T-helper 9 cell (primary cell): ENCODE data around the gene KDM4D.
A peak's percentile ranks its signal among the peaks of the same experiment; 100 is the strongest.
"Not testable (repeated sequence)": the region's sequence is repeated elsewhere in the genome, so short reads cannot be mapped to it uniquely, and the experiment has no call there.

Source experiments
- DNase-seq: peaks from one replicate; pipeline ENCODE4 v3.0.0-alpha.2; 2020
- total RNA-seq, 2 donors: gene quantifications; one replicate each; lab custom pipeline; 2026; lab: John Stamatoyannopoulos, UW

The KDM4D gene
- total RNA-seq, result 0 to 0.63 reads per million in 2 donors

GRCh38 chr11:94973099-94973968 is at the start of gene KDM4D, which contains the start of gene CWC15:
Gene KDM4D, plus strand, starts transcription at chr11:94973709. Its CDS starts 23,664 bp downstream, at chr11:94997373.
Gene CWC15, minus strand, starts transcription at chr11:94973556. Its CDS starts 1,371 bp downstream, at chr11:94972185.
- peak; percentile 90 for DNase-seq

DNA sequence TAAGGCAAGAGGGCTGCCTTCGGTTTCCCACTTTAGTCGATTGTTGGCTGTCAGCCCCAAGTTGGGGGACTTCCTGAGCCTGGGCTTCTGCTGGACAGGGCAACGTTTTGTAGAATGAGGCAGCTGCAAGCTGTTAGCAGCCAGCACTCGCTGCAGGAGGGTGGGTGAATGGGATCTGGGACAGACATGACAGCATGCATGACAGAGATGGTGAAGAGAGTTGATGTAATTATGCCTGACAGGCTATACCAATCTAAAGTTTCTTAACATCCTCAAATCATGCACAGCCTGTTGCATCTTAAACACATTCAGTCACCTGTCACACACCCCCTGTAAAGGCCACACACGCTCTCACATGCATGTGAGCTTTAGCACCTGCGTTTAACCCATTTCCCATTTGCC is 49.3 kb upstream of the KDM4D start:
- DNase-seq, result no peak

DNA sequence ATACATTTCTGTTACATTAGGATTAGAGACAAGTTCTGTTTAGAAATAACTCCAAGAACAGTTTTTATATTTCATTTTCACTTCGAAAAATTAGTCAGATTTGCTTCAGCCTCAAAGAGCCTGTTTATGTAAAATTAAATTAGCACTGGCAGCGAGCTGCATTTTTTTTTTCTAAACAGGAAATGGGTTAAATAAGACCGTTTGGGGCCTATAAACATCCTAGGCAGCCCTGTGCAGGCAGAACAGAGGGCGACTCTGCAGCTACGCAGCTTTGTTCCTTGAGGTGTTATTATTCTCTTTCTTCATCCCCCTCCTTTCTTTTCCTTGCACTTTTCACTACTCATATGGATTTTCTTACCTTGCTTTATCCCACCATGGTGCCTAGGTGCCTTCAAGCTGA is 48.9 kb upstream of the KDM4D start:
- DNase-seq, result no peak

- no peak for DNase-seq
These were observed 47.9 kb upstream of the KDM4D start for GRCh38 chr11:94925422-94926270.

GRCh38 chr11:94926271-94926625 is 47.3 kb upstream of the KDM4D start:
- no peak for DNase-seq

- DNase-seq, result no peak
These were observed 46.7 kb upstream of the KDM4D start for GRCh38 chr11:94926698-94927237.

- DNase-seq, result no peak
These were observed 45.2 kb upstream of the KDM4D start for GRCh38 chr11:94928117-94928990.

DNA sequence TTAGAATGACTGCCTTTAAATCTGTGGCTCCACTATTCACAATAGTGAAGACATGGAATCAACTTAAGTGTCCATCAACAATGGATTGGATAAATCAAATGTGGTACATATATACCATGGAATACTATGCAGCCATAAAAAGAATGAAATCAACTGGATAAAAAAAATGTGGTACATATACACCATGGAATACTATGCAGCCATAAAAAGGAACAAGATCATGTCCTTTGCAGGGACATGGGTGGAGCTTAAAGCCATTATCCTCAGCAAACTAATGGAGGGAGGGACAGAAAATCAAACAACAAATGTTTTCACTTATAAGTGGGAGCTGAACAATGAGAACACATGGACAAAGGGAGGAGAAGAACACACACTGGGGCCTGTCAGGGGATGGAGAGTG is 41.4 kb upstream of the KDM4D start:
- DNase-seq, result not testable (repeated sequence)

GRCh38 chr11:94932503-94932902 is 41.0 kb upstream of the KDM4D start:
- DNase-seq, result no peak

DNA sequence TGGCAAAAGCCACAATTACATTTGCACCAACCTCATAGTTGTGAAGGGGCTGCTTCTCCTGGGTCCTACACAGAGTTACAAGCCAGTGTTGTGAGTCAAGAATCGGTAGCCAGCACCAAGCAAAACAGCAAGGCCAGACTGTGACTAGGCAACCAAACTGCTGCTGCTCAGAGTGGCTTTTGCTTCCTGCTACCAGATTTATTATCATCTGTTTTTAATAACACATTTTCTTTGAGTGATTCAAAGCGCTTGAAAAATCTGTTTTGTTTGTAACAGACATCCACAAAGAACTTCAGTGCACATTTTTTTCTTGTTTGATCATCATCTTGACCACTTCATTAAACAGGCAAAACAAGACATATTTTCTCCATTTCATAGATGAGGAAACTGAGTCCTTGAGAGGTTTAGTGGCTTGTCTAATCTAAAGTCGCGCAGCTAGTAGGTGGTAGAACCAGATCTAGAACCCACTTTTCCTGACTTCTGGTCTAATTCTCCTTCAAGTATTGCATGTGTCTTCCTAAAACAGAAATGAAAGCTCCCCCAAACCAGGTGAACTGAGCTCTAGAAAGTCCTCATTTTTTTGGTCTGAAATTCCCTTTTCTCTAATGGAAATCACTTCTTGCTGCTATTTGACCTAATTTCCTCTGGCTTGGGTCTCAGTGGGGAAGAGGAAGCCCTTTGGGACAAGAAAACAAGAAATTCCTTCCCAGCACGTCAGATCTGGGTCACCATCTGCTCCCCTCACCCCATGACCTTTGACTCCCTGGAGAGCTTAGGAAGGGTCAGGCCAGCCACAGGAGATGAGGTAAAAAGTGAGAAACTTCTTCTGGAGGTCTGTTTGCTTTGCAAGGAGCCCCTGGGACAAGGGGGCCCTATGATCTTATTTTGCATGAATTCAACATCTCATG is 40.0 kb upstream of the KDM4D start:
- DNase-seq, result no peak

- no peak for DNase-seq
These were observed 39.1 kb upstream of the KDM4D start for GRCh38 chr11:94934362-94934761.

DNA sequence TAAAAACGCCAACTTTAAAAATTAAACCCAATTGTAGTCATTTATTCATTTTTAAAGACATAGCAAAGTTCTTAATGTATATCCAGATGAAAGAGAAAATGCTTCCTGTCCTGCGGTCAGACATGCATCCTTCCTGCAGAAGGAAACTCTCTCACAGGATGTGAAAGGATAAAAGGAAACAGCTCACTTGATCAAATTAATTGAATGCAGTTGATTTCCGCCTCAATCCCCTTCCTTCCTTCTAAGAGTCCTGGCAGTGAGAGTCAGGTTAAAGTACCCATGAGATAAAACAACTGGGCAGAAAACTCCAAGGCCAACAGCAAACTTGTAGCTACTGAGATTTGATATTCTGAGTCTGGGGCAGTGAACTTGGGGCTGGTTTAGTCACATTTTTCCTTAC is 38.7 kb upstream of the KDM4D start:
- DNase-seq, result no peak

GRCh38 chr11:94938095-94939055 is 35.1 kb upstream of the KDM4D start:
- no peak for DNase-seq

GRCh38 chr11:94939346-94939745 is 34.2 kb upstream of the KDM4D start:
- no peak for DNase-seq

DNA sequence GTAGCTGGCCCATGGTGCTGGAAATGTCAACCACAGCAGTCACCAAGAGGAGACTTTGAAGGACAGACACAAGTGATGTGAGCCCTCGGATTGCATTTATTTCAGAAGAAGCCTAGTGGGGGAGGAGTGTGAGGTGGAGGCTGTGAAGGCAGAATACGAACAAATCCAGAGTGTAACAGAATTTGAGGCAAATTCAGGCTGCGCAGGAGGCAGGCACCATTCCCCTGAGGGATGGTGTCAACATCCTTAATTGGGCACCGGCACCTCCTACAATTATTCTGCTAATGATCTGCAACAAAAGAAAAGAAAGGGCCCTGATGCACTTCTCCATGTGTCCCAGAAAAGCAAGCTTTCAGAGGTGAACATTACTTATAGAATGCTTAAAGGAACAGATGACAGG is 32.4 kb upstream of the KDM4D start:
- DNase-seq, result no peak

DNA sequence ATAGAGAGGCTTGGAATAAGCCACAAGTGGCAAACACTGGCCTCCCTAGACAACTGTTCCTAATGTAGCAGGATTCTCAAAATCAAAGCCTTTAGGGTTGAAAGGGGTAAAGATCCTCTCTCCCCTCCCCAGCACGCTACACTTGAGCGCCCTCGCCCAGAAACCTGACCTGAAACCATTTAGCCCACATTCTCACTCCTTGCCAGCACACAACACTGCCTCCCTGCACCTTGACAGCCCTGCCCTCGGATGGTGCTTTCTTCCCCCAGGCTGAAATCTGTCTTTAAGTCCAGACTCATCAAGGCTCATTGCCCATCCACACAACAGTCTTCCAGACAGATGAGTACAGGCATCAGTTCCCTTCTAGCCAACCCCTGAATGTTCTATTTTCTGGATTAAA is 26.7 kb upstream of the KDM4D start:
- no peak for DNase-seq

DNA sequence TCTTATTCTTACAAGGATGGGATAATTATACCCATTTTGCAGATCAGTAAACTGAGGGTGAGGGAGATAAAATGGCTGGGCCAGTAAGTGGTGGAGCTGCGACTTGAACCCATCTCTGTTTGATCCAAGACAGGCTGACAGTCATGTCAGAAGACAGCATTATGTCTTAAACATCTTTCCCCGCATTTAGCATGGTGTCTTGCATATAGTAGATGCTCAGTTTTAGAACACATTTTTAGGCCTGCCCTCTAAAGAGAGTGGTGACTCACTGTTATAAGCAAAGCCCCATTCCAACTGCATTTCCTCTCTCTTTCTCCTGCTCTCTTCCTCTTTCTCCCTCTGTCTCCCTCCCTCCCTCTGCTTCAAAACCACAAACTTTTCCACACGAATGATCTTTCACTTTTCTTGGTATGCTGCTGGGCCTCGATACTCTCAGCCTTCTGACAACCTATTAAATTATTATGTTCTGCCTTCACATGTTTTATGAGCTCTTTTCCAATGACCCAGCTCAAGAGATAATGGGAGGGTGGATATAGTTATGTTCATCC is 25.4 kb upstream of the KDM4D start:
- DNase-seq, result no peak

- DNase-seq, result no peak
These were observed 18.8 kb upstream of the KDM4D start for GRCh38 chr11:94954753-94955152.

DNA sequence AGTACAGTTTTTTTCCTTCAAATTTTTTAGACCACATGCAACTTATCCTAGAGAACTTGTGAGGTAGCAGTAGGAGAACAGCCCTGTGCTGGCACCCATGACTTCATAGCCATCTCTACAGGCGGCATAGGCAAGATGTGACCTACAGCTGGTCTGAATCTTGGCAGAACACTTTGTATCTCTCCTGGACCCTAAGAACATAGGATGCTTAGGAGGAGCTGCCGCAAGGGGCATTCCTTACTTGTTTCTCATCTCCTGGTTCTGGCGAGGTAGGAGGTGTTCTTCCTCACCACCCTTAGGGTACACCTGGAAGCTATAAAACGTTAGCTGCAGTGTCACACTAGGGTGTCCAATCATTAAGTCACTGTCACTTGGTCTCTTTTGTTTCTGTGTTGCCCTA is 16.5 kb upstream of the KDM4D start:
- no peak for DNase-seq
